Heart left ventricle (tissue), 16 donors: Measurements from ENCODE around the gene FAM3A. TPM values are rescaled to one million over a fixed set of nuclear protein-coding genes. Genes with fewer than 3 reads are reported as not detected.

Source experiments
- ATAC-seq, 4 donors: fragments of 200-7000 bp; cut with Tn5 transposase; one replicate each; pipeline ENCODE4 v1.9.1; 2020 to 2022; ENCODE audit warnings: moderate library complexity in 4 of 4, mild to moderate bottlenecking in 3 of 4, moderate number of reproducible peaks in 1 of 4
- DNase-seq, 5 donors: peaks; one replicate each; pipeline ENCODE4 v3.0.0-alpha.2; 2020
- H3K27ac ChIP-seq, 12 donors: fragments of 200-600 bp; sonication (generic) in 4 of 12; one replicate each; pipeline versions ENCODE4 v1.5.0 to v1.8.0; 2016 to 2022; ENCODE audit warnings: mild to moderate bottlenecking in 2 of 12
- H3K27me3 ChIP-seq, 9 donors: fragments of 200-600 bp; sonication (generic) in 2 of 9; one replicate each; pipeline versions ENCODE4 v1.5.1 to v1.8.0; 2016 to 2022; ENCODE audit warnings: mild to moderate bottlenecking in 3 of 9
- H3K36me3 ChIP-seq, 9 donors: fragments of 200-600 bp; sonication (generic) in 2 of 9; one replicate each; pipeline versions ENCODE4 v1.5.0 to v1.8.0; 2018 to 2022; ENCODE audit warnings: mild to moderate bottlenecking in 2 of 9
- H3K4me1 ChIP-seq, 12 donors: fragments of 200-600 bp; sonication (generic) in 4 of 12; one replicate each; pipeline versions ENCODE4 v1.5.0 to v1.8.0; 2016 to 2022; ENCODE audit warnings: mild to moderate bottlenecking in 3 of 12
- H3K4me3 ChIP-seq, 12 donors: fragments of 200-600 bp; sonication (generic) in 4 of 12; one replicate each; pipeline versions ENCODE4 v1.5.0 to v1.8.0; 2017 to 2022; ENCODE audit warnings: mild to moderate bottlenecking in 9 of 12, moderate library complexity in 4 of 12
- H3K9me3 ChIP-seq, 12 donors: fragments of 200-600 bp; sonication (generic) in 4 of 12; one replicate each; pipeline versions ENCODE4 v1.5.0 to v1.8.0; 2016 to 2022; ENCODE audit warnings: mild to moderate bottlenecking in 1 of 12
- CTCF ChIP-seq, 12 donors: fragments of 200-600 bp; sonication (generic) in 4 of 12; IDR thresholded peaks; one replicate each; pipeline versions ENCODE4 v1.5.0 to v1.8.0; 2018 to 2022; ENCODE audit warnings: antibody characterized with exemption in 12 of 12, mild to moderate bottlenecking in 5 of 12
- POLR2A ChIP-seq, 2 donors: fragments of 450-650 bp; IDR thresholded peaks; one replicate each; pipeline ENCODE4 v1.6.1; 2017; ENCODE audit warnings: antibody characterized with exemption in 2 of 2, mild to moderate bottlenecking in 2 of 2, moderate library complexity in 2 of 2
- WGBS, 4 donors: extraction: QIAGEN DNeasy Blood & Tissue Kit in 2 of 4; methylation state at CpG; one replicate each; pipeline versions ENCODE4 v1.1.5 to v1.1.7; 2013 to 2018; 5-methylcytosine and 5-hydroxymethylcytosine counted together
- intact Hi-C, 10 donors: fragments of 100-400 bp; cut with DNase I; formaldehyde crosslinking; loops; one replicate each; pipeline versions ENCODE4 v1.11.1 to v1.14.2; 2022
- polyA plus RNA-seq, 2 donors: library from polyadenylated mRNA; stranded (reverse); fragments of 200-250 nt; gene quantifications; one replicate each; pipeline ENCODE4 v1.2.3, GENCODE V29; 2013
- total RNA-seq, 9 donors: library from RNA; depleted of rRNA in 2 of 9; stranded (reverse); fragments of >200 nt in 2 of 9; fragmentation: NEBNext Ultra II Directional in 3 of 9; extraction: Animal tissue kit (Norgen Biotek cat#: 25700) in 3 of 9; gene quantifications; one replicate each; pipeline versions ENCODE4 v1.1.0 to v1.2.4, GENCODE V29; 2016 to 2023
- donor health status: ischemic (EF 13 %, LVEDD 7.1; RV severe dilation, severe dysfunction).
- donor health status: healthy with polysubstance abuse.
- donor health status: DM: no; HTN: yes; CAD: no.
- donor health status: DM: no; HTN: no; CAD: no.
- donor health status: ischemic (EF 25% LVEDD 6.9; RV normal size, moderate dysfunction).
- donor health status: ischemic (EF 25% LVEDD 5.7; RV mildly dilated, moderate dysfunction).
- donor health status: healthy.
- donor health status: DM: yes; HTN: yes; CAD: no.
- donor health status: ischemic (EF 35%, LVEDD 5.7; RV mildly dilated, moderate dysfunction).
- donor health status: nonischemic (EF 11% LVEDD 7.7; RV severe dilation, severe dysfunction).
- donor health status: DM: yes; HTN: yes; CAD: no.
- donor health status: PGD.
- donor health status: ischemic (EF 29% LVEDD 5.4; RV normal size, mild dysfunction).
- donor health status: nonischemic (EF 23%, LVEDD 6.1; RV moderate dilation, normal function).

FAM3A gene
- total and polyA plus RNA-seq, 11 donors, result 36.2 to 82.6 (median 51.5) TPM

GRCh38 chrX:154470434-154470833 lies 45.6 kb downstream of the FAM3A start:
- H3K4me3 ChIP-seq, result no peak overlapping the region
- ATAC-seq (no peak), DNase-seq (no peak)
- peaks cover 0 to 53% (median 4%) of the 10 kb centered on the region in 9 donors for H3K36me3 ChIP-seq
- no peak overlapping the region for H3K27ac ChIP-seq
- no peaks in the 10 kb centered on the region for H3K4me1 ChIP-seq
- no peaks in the 10 kb centered on the region for H3K9me3 ChIP-seq
- no peaks in the 10 kb centered on the region for H3K27me3 ChIP-seq
- TF ChIP-seq CTCF (IDR thresholded peaks at IDR 0.05), result no peak
- no peak for TF ChIP-seq POLR2A (IDR thresholded peaks at IDR 0.05)
- WGBS, 4 donors, result 86 to 96% (median 90%) methylated on average over 3 to 14 of the region's 14 CpGs
- intact Hi-C loops, result no loop called here

GRCh38 chrX:154469880-154470279 lies 46.2 kb downstream of the FAM3A start:
- Histone ChIP-seq H3K4me3 (no peak overlapping the region), H3K27me3 (no peaks in the 10 kb centered on the region), H3K9me3 (no peaks in the 10 kb centered on the region), H3K36me3 (peaks cover 0 to 55% (median 4%) of the 10 kb centered on the region in 9 donors), H3K27ac (no peak overlapping the region), H3K4me1 (no peaks in the 10 kb centered on the region)
- TF ChIP-seq CTCF (IDR thresholded peaks at IDR 0.05) (no peak), POLR2A (IDR thresholded peaks at IDR 0.05) (no peak)
- ATAC-seq, result no peak
- peak in 1 of 5 donors; percentile 37 for DNase-seq
- intact Hi-C loops, result no loop called here
- WGBS, 4 donors, result 67 to 95% (median 92%) methylated on average over 1 to 18 of the region's 18 CpGs

- DNase-seq, result no peak
- ATAC-seq, result no peak
- no peaks in the 10 kb centered on the region for H3K27me3 ChIP-seq
- intact Hi-C loops, result no loop called here
- no peaks in the 10 kb centered on the region for H3K9me3 ChIP-seq
- H3K4me1 ChIP-seq, result no peaks in the 10 kb centered on the region
- H3K4me3 ChIP-seq, result no peak overlapping the region
- no peak overlapping the region for H3K27ac ChIP-seq
- WGBS, 4 donors, result 73 to 98% (median 87%) methylated on average over 5 to 9 of the region's 9 CpGs
- peaks cover 0 to 60% (median 4%) of the 10 kb centered on the region in 9 donors for H3K36me3 ChIP-seq
- no peak for TF ChIP-seq CTCF (IDR thresholded peaks at IDR 0.05)
- no peak for TF ChIP-seq POLR2A (IDR thresholded peaks at IDR 0.05)
Measured at GRCh38 chrX:154469114-154469513, 46.9 kb downstream of the FAM3A start.

GRCh38 chrX:154468217-154468616 lies 47.8 kb downstream of the FAM3A start:
- TF ChIP-seq POLR2A (IDR thresholded peaks at IDR 0.05) (no peak), CTCF (IDR thresholded peaks at IDR 0.05) (no peak)
- no peak overlapping the region for H3K27ac ChIP-seq
- no peaks in the 10 kb centered on the region for H3K9me3 ChIP-seq
- 95 to 99% (median 96%) methylated on average over 21 to 23 of the region's 23 CpGs for WGBS, 4 donors
- no peak overlapping the region for H3K4me3 ChIP-seq
- intact Hi-C loops, result no loop called here
- peaks cover 0 to 68% (median 4%) of the 10 kb centered on the region in 9 donors for H3K36me3 ChIP-seq
- no peaks in the 10 kb centered on the region for H3K27me3 ChIP-seq
- DNase-seq (no peak), ATAC-seq (no peak)
- H3K4me1 ChIP-seq, result no peaks in the 10 kb centered on the region
